Mammary epithelial cell (primary cell): ENCODE data around the gene DLG5.

Experiments
- CTCF ChIP-seq, 2 donors: IDR thresholded peaks in 1 of 2; conservative IDR thresholded peaks in 1 of 2; 2 replicates each; pipeline ENCODE4 v1.5.1; 2011 to 2012; ENCODE audit warnings: inconsistent platforms in 2 of 2, low read length in 2 of 2, mild to moderate bottlenecking in 2 of 2, control low read depth in 1 of 2, low read depth in 1 of 2; ENCODE audit not compliant: insufficient read depth in 1 of 2; ENCODE audit errors: extremely low read depth in 1 of 2
- EZH2 ChIP-seq: IDR thresholded peaks from 2 replicates; pipeline ENCODE4 v1.6.1; 2012; ENCODE audit warnings: low read length, inconsistent platforms, borderline replicate concordance

- TF ChIP-seq CTCF (conservative IDR thresholded peaks at IDR 0.05 in 1 of 2, IDR thresholded peaks at IDR 0.05 in 1 of 2; ENCODE audit: extremely low read depth in 1 of 2, insufficient read depth in 1 of 2, low read depth in 1 of 2, low read length in 2 of 2) (no peak), EZH2 (no peak)
Measured at GRCh38 chr10:77834943-77835668, 91.4 kb downstream of the DLG5 start.
